ENCODE results near the gene PTGDR2. TPM values are rescaled to one million over a fixed set of nuclear protein-coding genes. Genes with fewer than 3 reads are reported as not detected.

Gene PTGDR2
- total RNA-seq, 2 donors from 2014 or later = 0.52 to 1.3 TPM

DNA sequence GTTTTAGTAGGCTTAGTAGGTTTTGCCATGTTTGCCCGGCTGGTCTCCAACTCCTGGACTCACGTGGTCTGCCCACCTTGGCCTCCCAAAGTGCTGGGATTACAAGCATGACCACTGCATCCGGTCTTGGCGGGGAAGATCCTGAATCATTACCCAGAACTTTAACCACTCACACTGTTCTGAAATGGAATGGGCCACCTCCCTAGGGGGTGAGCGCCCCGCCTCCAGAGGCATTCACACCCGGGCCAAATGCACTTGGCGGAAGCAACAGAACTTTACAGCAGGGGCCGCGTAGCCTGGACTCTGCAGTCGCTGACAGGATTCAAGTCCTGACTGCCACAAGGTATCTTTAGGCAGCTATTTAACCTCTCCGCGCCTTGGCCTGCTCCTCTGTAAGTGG, 8.5 kb downstream of the PTGDR2 start:
- Histone ChIP-seq H3K27me3 (no peaks in the 10 kb centered on the region), H3K4me1 (peaks cover 31% of the 10 kb centered on the region), H3K9me3 (no peaks in the 10 kb centered on the region), H3K4me3 (no peak overlapping the region), H3K27ac (no peak overlapping the region), H3K36me3 (replicated peaks in 1 of 2; ENCODE audit: insufficient read depth in 1 of 2, low read depth in 2 of 2) (peaks cover 0 to 4% of the 10 kb centered on the region in 2 donors)
- no peak for ATAC-seq
- DNase-seq = no peak
- TF ChIP-seq CTCF (IDR thresholded peaks at IDR 0.05) (no peak), POLR2A (IDR thresholded peaks at IDR 0.05) (no peak)
- intact Hi-C loops (cut with DNase I) = no loop called here
- WGBS, 2 donors = 71 to 74% methylated on average over 11 to 13 of the region's 13 CpGs

GRCh38 chr11:60845338-60845737, 10.4 kb downstream of the PTGDR2 start:
- 81 to 84% methylated on average over 8 of the region's 8 CpGs for WGBS, 2 donors
- H3K4me3 ChIP-seq = no peak overlapping the region
- no peaks in the 10 kb centered on the region for H3K27me3 ChIP-seq
- ATAC-seq (no peak), DNase-seq (no peak)
- H3K36me3 ChIP-seq (replicated peaks in 1 of 2; ENCODE audit: insufficient read depth in 1 of 2, low read depth in 2 of 2) = peaks cover 0 to 2% of the 10 kb centered on the region in 2 donors
- no peaks in the 10 kb centered on the region for H3K9me3 ChIP-seq
- TF ChIP-seq CTCF (IDR thresholded peaks at IDR 0.05) (no peak), POLR2A (IDR thresholded peaks at IDR 0.05) (no peak)
- H3K4me1 ChIP-seq = peaks cover 40% of the 10 kb centered on the region
- H3K27ac ChIP-seq = peak overlapping the region in 2 of 4 donors; percentile 7 to 11
- intact Hi-C loops (cut with DNase I) = no loop called here

DNA sequence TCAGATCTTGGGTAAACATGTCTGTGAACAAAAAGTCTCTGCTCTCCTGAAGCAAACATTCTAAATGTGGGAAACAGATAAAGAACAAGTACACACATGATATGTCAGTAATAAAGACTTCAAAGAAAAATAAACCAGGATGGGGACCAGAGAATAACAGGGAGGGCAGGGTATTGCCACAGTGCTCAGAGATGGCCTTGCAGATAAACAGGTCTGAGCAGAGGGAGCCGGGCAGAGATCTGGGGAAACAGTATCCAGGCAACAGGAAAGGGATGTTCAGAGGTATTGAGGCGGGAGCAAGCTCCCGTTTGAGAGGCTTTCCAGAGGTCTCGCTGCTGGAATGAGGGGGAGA, 10.9 kb downstream of the PTGDR2 start:
- DNase-seq (peak in 2 of 4 donors; percentile 33 to 36), ATAC-seq (no peak)
- no peaks in the 10 kb centered on the region for H3K9me3 ChIP-seq
- no peaks in the 10 kb centered on the region for H3K36me3 ChIP-seq (replicated peaks in 1 of 2; ENCODE audit: insufficient read depth in 1 of 2, low read depth in 2 of 2)
- no peaks in the 10 kb centered on the region for H3K27me3 ChIP-seq
- peaks cover 40% of the 10 kb centered on the region for H3K4me1 ChIP-seq
- TF ChIP-seq POLR2A (IDR thresholded peaks at IDR 0.05) (no peak), CTCF (IDR thresholded peaks at IDR 0.05) (no peak)
- intact Hi-C loops (cut with DNase I) = no loop called here
- peak overlapping the region in 2 of 4 donors; percentile 7 to 11 for H3K27ac ChIP-seq
- no peak overlapping the region for H3K4me3 ChIP-seq
- 29 to 35% methylated on average over 4 of the region's 4 CpGs for WGBS, 2 donors

DNA sequence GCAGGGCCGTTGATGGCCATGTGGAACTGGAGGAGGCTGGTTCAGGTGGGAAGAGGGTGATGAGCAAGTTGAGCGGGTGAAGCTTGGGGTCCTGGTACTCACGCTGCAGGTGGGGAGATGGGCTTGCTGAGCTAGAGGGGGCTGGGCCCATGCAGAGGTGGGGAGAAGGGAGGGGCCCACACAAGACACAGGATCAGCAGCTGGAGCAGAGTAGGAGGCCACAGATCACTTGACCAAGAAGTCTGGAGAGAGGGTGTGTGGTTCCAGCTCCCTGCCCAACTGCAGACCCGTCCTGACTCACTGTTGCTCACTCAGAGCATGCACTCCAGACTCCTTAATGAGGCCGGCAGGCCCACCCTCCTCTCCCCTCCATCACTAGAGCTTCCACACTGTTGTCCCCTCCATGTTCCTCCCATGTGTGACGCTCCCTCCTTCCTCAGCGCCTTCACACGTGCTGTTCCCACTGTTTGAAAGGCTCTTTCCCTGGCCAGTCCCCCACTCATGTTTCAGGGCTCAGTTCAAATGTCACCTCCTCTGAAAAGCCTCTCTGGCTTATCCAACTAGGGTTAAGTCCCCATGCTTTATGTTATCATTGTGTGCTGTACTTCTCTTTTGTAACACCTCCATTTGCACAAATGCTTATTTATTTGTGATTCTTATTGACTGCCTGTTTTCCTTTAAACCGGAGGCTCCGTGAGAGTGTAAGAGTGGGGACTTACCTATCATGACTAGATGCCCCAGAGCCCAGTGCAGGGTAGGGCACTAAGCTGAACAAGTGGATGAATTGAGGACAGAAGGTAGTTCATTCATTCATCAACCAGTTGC, 11.5 kb downstream of the PTGDR2 start:
- ATAC-seq = no peak
- no peak for DNase-seq
- TF ChIP-seq POLR2A (IDR thresholded peaks at IDR 0.05) (no peak), CTCF (IDR thresholded peaks at IDR 0.05) (no peak)
- Histone ChIP-seq H3K4me1 (peaks cover 40% of the 10 kb centered on the region), H3K4me3 (no peak overlapping the region), H3K27ac (peak overlapping the region in 3 of 4 donors; percentile 9 to 74 (median 10)), H3K36me3 (replicated peaks in 1 of 2; ENCODE audit: insufficient read depth in 1 of 2, low read depth in 2 of 2) (no peaks in the 10 kb centered on the region), H3K9me3 (no peaks in the 10 kb centered on the region), H3K27me3 (no peaks in the 10 kb centered on the region)
- 38 to 54% methylated on average over 10 of the region's 10 CpGs for WGBS, 2 donors
- intact Hi-C loops (cut with DNase I) = no loop called here

All from body of pancreas (tissue), 4 donors.